ENCODE measurements around the gene EYS.

Gene EYS

DNA sequence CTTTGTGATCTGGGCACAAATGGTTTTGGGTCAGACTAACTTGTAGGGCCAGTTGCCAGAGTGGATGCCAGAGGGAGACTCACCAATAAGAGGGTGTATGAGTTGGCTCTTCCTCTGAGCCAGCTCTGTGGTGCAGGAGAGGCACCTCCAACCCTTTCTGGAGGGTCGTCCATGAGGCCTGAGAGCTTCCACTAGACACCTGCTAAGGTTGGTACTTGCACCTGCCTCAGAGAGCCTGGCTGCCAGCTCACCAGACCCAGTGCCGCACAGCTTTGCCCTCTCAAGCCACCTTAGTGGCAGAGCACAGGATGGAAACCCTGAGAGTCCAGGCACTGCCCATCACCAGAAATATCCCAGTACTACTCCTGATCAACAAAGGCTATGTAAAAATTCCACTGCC is 504.3 kb downstream of the EYS start:
- ATAC-seq (ENCODE audit: low read depth) (no peak), DNase-seq (ENCODE audit: low spot score) (no peak)
- no peak overlapping the region for H3K4me3 ChIP-seq (ENCODE audit: severe bottlenecking)
- no peak overlapping the region for H3K27ac ChIP-seq (ENCODE audit: poor library complexity, severe bottlenecking)
- H3K27me3 ChIP-seq (ENCODE audit: insufficient read depth, poor library complexity, severe bottlenecking) = no peaks in the 10 kb centered on the region
- no peak for TF ChIP-seq CTCF (IDR thresholded peaks at IDR 0.05; ENCODE audit: poor library complexity, severe bottlenecking)
- H3K36me3 ChIP-seq (ENCODE audit: low read depth) = no peaks in the 10 kb centered on the region
- no peaks in the 10 kb centered on the region for H3K4me1 ChIP-seq (ENCODE audit: insufficient read depth, poor library complexity, severe bottlenecking)
- H3K9me3 ChIP-seq (ENCODE audit: severe bottlenecking) = no peaks in the 10 kb centered on the region

- DNase-seq (ENCODE audit: low spot score) = no peak
- H3K9me3 ChIP-seq (ENCODE audit: severe bottlenecking) = no peaks in the 10 kb centered on the region
Measured at GRCh38 chr6:65199683-65200082, 507.3 kb downstream of the EYS start.

DNA sequence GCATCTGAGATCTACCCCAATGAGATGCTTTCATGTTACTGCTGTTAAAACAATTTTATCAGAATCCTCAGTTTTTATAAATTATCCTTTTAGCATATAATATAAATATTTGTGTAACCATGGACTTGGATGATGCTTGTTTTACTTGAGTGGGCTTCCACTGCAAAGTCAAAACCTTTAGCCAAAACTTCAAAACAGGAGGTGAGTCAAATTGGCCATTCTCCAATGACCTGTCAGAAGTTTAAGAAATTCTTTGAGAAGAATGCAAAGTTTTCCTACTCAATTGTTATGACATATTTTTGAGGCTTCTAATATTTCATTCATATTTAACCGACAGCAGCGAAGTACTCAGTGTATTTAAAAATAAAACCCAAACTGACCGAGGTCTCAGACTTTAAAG is 507.9 kb downstream of the EYS start:
- no peak overlapping the region for H3K4me3 ChIP-seq (ENCODE audit: severe bottlenecking)
- no peaks in the 10 kb centered on the region for H3K36me3 ChIP-seq (ENCODE audit: low read depth)
- H3K4me1 ChIP-seq (ENCODE audit: insufficient read depth, poor library complexity, severe bottlenecking) = no peaks in the 10 kb centered on the region
- ATAC-seq (ENCODE audit: low read depth) (no peak), DNase-seq (ENCODE audit: low spot score) (no peak)
- no peaks in the 10 kb centered on the region for H3K27me3 ChIP-seq (ENCODE audit: insufficient read depth, poor library complexity, severe bottlenecking)
- no peak overlapping the region for H3K27ac ChIP-seq (ENCODE audit: poor library complexity, severe bottlenecking)
- no peaks in the 10 kb centered on the region for H3K9me3 ChIP-seq (ENCODE audit: severe bottlenecking)
- no peak for TF ChIP-seq CTCF (IDR thresholded peaks at IDR 0.05; ENCODE audit: poor library complexity, severe bottlenecking)

More at GRCh38 chr6:65199683-65200082, 507.3 kb downstream of the EYS start:
- Histone ChIP-seq H3K27me3 (ENCODE audit: insufficient read depth, poor library complexity, severe bottlenecking) (no peaks in the 10 kb centered on the region), H3K27ac (ENCODE audit: poor library complexity, severe bottlenecking) (no peak overlapping the region), H3K36me3 (ENCODE audit: low read depth) (no peaks in the 10 kb centered on the region), H3K4me3 (ENCODE audit: severe bottlenecking) (no peak overlapping the region), H3K4me1 (ENCODE audit: insufficient read depth, poor library complexity, severe bottlenecking) (no peaks in the 10 kb centered on the region)
- no peak for ATAC-seq (ENCODE audit: low read depth)
- no peak for TF ChIP-seq CTCF (IDR thresholded peaks at IDR 0.05; ENCODE audit: poor library complexity, severe bottlenecking)

- ATAC-seq (ENCODE audit: low read depth) = no peak
- Histone ChIP-seq H3K4me3 (ENCODE audit: severe bottlenecking) (no peak overlapping the region), H3K9me3 (ENCODE audit: severe bottlenecking) (no peaks in the 10 kb centered on the region), H3K27me3 (ENCODE audit: insufficient read depth, poor library complexity, severe bottlenecking) (no peaks in the 10 kb centered on the region), H3K36me3 (ENCODE audit: low read depth) (no peaks in the 10 kb centered on the region), H3K4me1 (ENCODE audit: insufficient read depth, poor library complexity, severe bottlenecking) (no peaks in the 10 kb centered on the region), H3K27ac (ENCODE audit: poor library complexity, severe bottlenecking) (no peak overlapping the region)
- TF ChIP-seq CTCF (IDR thresholded peaks at IDR 0.05; ENCODE audit: poor library complexity, severe bottlenecking) = no peak
- no peak for DNase-seq (ENCODE audit: low spot score)
Measured at GRCh38 chr6:65191471-65191870, 515.6 kb downstream of the EYS start.

- no peak for TF ChIP-seq CTCF (IDR thresholded peaks at IDR 0.05; ENCODE audit: poor library complexity, severe bottlenecking)
- ATAC-seq (ENCODE audit: low read depth) (no peak), DNase-seq (ENCODE audit: low spot score) (no peak)
- no peaks in the 10 kb centered on the region for H3K4me1 ChIP-seq (ENCODE audit: insufficient read depth, poor library complexity, severe bottlenecking)
- H3K4me3 ChIP-seq (ENCODE audit: severe bottlenecking) = no peak overlapping the region
- no peaks in the 10 kb centered on the region for H3K27me3 ChIP-seq (ENCODE audit: insufficient read depth, poor library complexity, severe bottlenecking)
- H3K27ac ChIP-seq (ENCODE audit: poor library complexity, severe bottlenecking) = no peak overlapping the region
- no peaks in the 10 kb centered on the region for H3K9me3 ChIP-seq (ENCODE audit: severe bottlenecking)
- H3K36me3 ChIP-seq (ENCODE audit: low read depth) = no peaks in the 10 kb centered on the region
Measured at GRCh38 chr6:65189236-65189881, 517.7 kb downstream of the EYS start.

Measured in RWPE2 (cell line).